HEK293 (cell line): Measurements from ENCODE around the gene NKD2.

Experiments
- CTCF ChIA-PET: fragments of 350-600 bp; formaldehyde crosslinking; extraction: SDS; loops from one replicate; lab custom pipeline; 2021; ENCODE audit warnings: antibody characterized with exemption; lab: Yijun Ruan, JAX
- POLR2A ChIA-PET: fragments of 300-600 bp; formaldehyde crosslinking; extraction: SDS; loops from one replicate; lab custom pipeline; 2020; ENCODE audit warnings: antibody characterized with exemption, inconsistent platforms; lab: Yijun Ruan, JAX
- H3K27ac ChIP-seq: fragments of 200-500 bp; sonication (Bioruptor generic); 2 replicates; pipeline ENCODE4 v1.5.1; 2014; ENCODE audit warnings: low read depth, low read length, control low read depth, inconsistent platforms; ENCODE audit errors: extremely low read depth
- H3K36me3 ChIP-seq, 2 experiments: fragments of 200-500 bp in 1 of 2; sonication (Bioruptor generic) in 1 of 2; 1 replicate in 1 of 2; 2 replicates in 1 of 2; pipeline ENCODE4 v1.5.1; 2014 to 2017; ENCODE audit warnings: inconsistent platforms in 2 of 2, low read length in 2 of 2; ENCODE audit not compliant: control insufficient read depth in 2 of 2, insufficient read depth in 1 of 2
- H3K4me1 ChIP-seq: fragments of 200-500 bp; sonication (Bioruptor generic); 2 replicates; pipeline ENCODE4 v1.5.1; 2014; ENCODE audit warnings: mild to moderate bottlenecking, low read length, inconsistent platforms; ENCODE audit not compliant: control insufficient read depth, insufficient read depth
- H3K4me3 ChIP-seq: 2 replicates; pipeline ENCODE4 v1.5.1; 2011; ENCODE audit warnings: low read depth, mild to moderate bottlenecking, control low read depth, low read length, moderate library complexity
- H3K9me3 ChIP-seq: fragments of 200-500 bp; sonication (Bioruptor generic); 2 replicates; pipeline ENCODE4 v1.5.1; 2014; ENCODE audit warnings: low read depth, low read length, inconsistent platforms; ENCODE audit not compliant: control insufficient read depth, insufficient read depth
- BCL11B ChIP-seq: fragments of 450-650 bp; formaldehyde crosslinking; IDR thresholded peaks from 2 replicates; pipeline ENCODE4 v1.5.1; 2016; ENCODE audit warnings: low read depth, missing biosample characterization, missing genetic modification characterization
- EGR2 ChIP-seq: fragments of 450-650 bp; formaldehyde crosslinking; IDR thresholded peaks from 2 replicates; pipeline ENCODE4 v1.5.1; 2016; ENCODE audit warnings: low read depth, missing biosample characterization, missing genetic modification characterization
- GLI2 ChIP-seq: fragments of 450-650 bp; formaldehyde crosslinking; IDR thresholded peaks from 2 replicates; pipeline ENCODE4; 2017; ENCODE audit warnings: missing biosample characterization, missing genetic modification characterization, low read depth, borderline replicate concordance
- PBX3 ChIP-seq: sonication (generic); formaldehyde crosslinking; IDR thresholded peaks from 2 replicates; pipeline ENCODE4 v1.8.1; 2022; ENCODE audit warnings: mild to moderate bottlenecking, moderate library complexity, missing genetic modification reagents
- ZBTB17 ChIP-seq: fragments of 450-650 bp; formaldehyde crosslinking; IDR thresholded peaks from 2 replicates; pipeline ENCODE4 v1.5.1; 2016; ENCODE audit warnings: missing biosample characterization, missing genetic modification characterization
- ZFHX2 ChIP-seq: fragments of 450-650 bp; formaldehyde crosslinking; conservative IDR thresholded peaks from 2 replicates; pipeline ENCODE4 v1.5.1; 2016; ENCODE audit warnings: missing biosample characterization, missing genetic modification characterization
- ZFP37 ChIP-seq: fragments of 450-650 bp; formaldehyde crosslinking; IDR thresholded peaks from 2 replicates; pipeline ENCODE4 v1.5.1; 2016; ENCODE audit warnings: missing biosample characterization, missing genetic modification characterization
- ZNF121 ChIP-seq: fragments of 450-650 bp; formaldehyde crosslinking; IDR thresholded peaks from 2 replicates; pipeline ENCODE4 v1.5.1; 2016; ENCODE audit warnings: missing biosample characterization, missing genetic modification characterization
- ZNF324 ChIP-seq: fragments of 450-650 bp; formaldehyde crosslinking; IDR thresholded peaks from 2 replicates; pipeline ENCODE4 v1.5.1; 2016; ENCODE audit warnings: missing biosample characterization, missing genetic modification characterization
- ZNF366 ChIP-seq: fragments of 450-650 bp; formaldehyde crosslinking; conservative IDR thresholded peaks from 2 replicates; pipeline ENCODE4 v1.5.1; 2016; ENCODE audit warnings: missing biosample characterization, missing genetic modification characterization
- ZNF37A ChIP-seq: fragments of 450-650 bp; IDR thresholded peaks from 2 replicates; pipeline ENCODE4 v1.5.1; 2018; ENCODE audit warnings: missing biosample characterization, missing genetic modification characterization
- ZNF488 ChIP-seq: fragments of 450-650 bp; formaldehyde crosslinking; IDR thresholded peaks from 2 replicates; pipeline ENCODE4 v1.5.1; 2016; ENCODE audit warnings: missing biosample characterization, missing genetic modification characterization
- ZNF585B ChIP-seq: fragments of 450-650 bp; formaldehyde crosslinking; IDR thresholded peaks from 2 replicates; pipeline ENCODE4 v1.5.1; 2016; ENCODE audit warnings: missing biosample characterization, missing genetic modification characterization
- ZSCAN5A ChIP-seq: fragments of 450-650 bp; formaldehyde crosslinking; IDR thresholded peaks from 2 replicates; pipeline ENCODE4 v1.5.1; 2016; ENCODE audit warnings: missing biosample characterization, missing genetic modification characterization
- TF ChIP-seq, protein P1 (sequence below): fragments of 450-650 bp; formaldehyde crosslinking; IDR thresholded peaks from 2 replicates; pipeline ENCODE4 v1.5.1; 2016; ENCODE audit warnings: missing biosample characterization, missing genetic modification characterization, low read depth
- TF ChIP-seq, protein P2 (sequence below): fragments of 450-650 bp; formaldehyde crosslinking; IDR thresholded peaks from 2 replicates; pipeline ENCODE4 v1.5.1; 2016; ENCODE audit warnings: missing biosample characterization, missing genetic modification characterization

NKD2 gene

GRCh38 chr5:1041225-1042143, 32.9 kb downstream of the NKD2 start (continued):
- TF ChIP-seq, protein P1, sequence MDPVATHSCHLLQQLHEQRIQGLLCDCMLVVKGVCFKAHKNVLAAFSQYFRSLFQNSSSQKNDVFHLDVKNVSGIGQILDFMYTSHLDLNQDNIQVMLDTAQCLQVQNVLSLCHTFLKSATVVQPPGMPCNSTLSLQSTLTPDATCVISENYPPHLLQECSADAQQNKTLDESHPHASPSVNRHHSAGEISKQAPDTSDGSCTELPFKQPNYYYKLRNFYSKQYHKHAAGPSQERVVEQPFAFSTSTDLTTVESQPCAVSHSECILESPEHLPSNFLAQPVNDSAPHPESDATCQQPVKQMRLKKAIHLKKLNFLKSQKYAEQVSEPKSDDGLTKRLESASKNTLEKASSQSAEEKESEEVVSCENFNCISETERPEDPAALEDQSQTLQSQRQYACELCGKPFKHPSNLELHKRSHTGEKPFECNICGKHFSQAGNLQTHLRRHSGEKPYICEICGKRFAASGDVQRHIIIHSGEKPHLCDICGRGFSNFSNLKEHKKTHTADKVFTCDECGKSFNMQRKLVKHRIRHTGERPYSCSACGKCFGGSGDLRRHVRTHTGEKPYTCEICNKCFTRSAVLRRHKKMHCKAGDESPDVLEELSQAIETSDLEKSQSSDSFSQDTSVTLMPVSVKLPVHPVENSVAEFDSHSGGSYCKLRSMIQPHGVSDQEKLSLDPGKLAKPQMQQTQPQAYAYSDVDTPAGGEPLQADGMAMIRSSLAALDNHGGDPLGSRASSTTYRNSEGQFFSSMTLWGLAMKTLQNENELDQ (tag by site-specific recombination) = no peak
- no peak for TF ChIP-seq ZBTB17 (tag by site-specific recombination)
- no peak for TF ChIP-seq ZNF37A (tag by site-specific recombination)
- TF ChIP-seq, protein P2, sequence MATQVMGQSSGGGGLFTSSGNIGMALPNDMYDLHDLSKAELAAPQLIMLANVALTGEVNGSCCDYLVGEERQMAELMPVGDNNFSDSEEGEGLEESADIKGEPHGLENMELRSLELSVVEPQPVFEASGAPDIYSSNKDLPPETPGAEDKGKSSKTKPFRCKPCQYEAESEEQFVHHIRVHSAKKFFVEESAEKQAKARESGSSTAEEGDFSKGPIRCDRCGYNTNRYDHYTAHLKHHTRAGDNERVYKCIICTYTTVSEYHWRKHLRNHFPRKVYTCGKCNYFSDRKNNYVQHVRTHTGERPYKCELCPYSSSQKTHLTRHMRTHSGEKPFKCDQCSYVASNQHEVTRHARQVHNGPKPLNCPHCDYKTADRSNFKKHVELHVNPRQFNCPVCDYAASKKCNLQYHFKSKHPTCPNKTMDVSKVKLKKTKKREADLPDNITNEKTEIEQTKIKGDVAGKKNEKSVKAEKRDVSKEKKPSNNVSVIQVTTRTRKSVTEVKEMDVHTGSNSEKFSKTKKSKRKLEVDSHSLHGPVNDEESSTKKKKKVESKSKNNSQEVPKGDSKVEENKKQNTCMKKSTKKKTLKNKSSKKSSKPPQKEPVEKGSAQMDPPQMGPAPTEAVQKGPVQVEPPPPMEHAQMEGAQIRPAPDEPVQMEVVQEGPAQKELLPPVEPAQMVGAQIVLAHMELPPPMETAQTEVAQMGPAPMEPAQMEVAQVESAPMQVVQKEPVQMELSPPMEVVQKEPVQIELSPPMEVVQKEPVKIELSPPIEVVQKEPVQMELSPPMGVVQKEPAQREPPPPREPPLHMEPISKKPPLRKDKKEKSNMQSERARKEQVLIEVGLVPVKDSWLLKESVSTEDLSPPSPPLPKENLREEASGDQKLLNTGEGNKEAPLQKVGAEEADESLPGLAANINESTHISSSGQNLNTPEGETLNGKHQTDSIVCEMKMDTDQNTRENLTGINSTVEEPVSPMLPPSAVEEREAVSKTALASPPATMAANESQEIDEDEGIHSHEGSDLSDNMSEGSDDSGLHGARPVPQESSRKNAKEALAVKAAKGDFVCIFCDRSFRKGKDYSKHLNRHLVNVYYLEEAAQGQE (tag by site-specific recombination) = no peak
- no peak for TF ChIP-seq GLI2 (tag by site-specific recombination)
- TF ChIP-seq ZNF488 = no peak
- TF ChIP-seq BCL11B = no peak
- TF ChIP-seq ZNF585B (tag by site-specific recombination) = no peak
- no peak for TF ChIP-seq ZFP37
- TF ChIP-seq ZNF324 (tag by site-specific recombination) = no peak
- TF ChIP-seq ZNF121 (tag by site-specific recombination) = no peak
- peak; percentile 96 for TF ChIP-seq EGR2 (tag by site-specific recombination)

DNA sequence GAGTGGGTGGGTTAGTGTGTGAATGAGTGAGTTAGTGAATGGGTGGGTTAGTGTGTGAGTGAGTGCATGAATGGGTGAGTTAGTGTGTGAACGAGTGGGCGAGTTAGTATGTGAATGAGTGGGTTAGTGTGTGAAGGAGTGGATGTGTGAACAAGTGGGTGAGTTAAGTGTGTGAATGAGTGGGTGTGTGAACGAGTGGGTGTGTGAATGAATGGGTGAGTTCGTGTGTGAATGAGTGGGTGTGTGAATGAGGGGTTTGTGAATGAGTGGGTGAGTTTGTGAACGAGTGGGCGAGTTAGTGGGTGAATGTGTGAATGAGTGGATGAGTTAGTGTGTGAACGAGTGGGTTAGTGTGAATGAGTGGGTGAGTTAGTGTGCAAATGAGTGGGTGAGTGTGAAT, 34.0 kb downstream of the NKD2 start:
- TF ChIP-seq PBX3 (CRISPR knock-in tag) (no peak), ZSCAN5A (tag by site-specific recombination) (no peak), EGR2 (tag by site-specific recombination) (peak; percentile 89), ZNF366 (tag by site-specific recombination) (0 out of 2 replicates have a peak, but pooled peaks have one; percentile 9), ZFHX2 (tag by site-specific recombination) (peak; percentile 94)
- ChIA-PET CTCF (no interaction called here), POLR2A (no interaction called here)
- H3K36me3 ChIP-seq = peaks cover 0 to 7% of the 10 kb centered on the region in 2 experiments; a peak in 1 of 3 replicates
- H3K27ac ChIP-seq = no peak overlapping the region
- H3K4me3 ChIP-seq = no peak overlapping the region
- no peaks in the 10 kb centered on the region for H3K9me3 ChIP-seq
- H3K4me1 ChIP-seq = no peaks in the 10 kb centered on the region
